Measurements from ENCODE around the gene ZNF197.

DNA sequence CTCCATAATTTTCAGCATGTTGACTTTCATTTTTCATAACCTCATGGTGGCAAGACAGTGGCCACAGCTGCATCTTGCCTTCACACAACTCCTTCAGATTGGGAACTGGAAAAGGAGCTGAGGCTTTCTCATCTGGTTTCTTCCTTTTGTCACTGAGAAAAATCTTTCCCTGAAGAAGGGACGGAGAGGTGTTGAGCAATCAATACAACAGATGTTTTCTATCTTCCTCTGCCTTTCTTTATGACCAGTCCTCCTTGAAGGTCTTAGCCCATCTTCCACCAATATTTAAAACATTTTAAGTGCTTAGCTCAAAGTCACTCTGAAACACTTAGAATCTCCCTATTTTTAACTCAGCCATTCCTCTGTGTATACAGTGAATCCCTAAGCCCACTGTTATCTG is 28.2 kb upstream of the ZNF197 start:
- no peak for TF ChIP-seq POLR2AphosphoS5 (IDR thresholded peaks at IDR 0.05)
- TF ChIP-seq, protein P1, sequence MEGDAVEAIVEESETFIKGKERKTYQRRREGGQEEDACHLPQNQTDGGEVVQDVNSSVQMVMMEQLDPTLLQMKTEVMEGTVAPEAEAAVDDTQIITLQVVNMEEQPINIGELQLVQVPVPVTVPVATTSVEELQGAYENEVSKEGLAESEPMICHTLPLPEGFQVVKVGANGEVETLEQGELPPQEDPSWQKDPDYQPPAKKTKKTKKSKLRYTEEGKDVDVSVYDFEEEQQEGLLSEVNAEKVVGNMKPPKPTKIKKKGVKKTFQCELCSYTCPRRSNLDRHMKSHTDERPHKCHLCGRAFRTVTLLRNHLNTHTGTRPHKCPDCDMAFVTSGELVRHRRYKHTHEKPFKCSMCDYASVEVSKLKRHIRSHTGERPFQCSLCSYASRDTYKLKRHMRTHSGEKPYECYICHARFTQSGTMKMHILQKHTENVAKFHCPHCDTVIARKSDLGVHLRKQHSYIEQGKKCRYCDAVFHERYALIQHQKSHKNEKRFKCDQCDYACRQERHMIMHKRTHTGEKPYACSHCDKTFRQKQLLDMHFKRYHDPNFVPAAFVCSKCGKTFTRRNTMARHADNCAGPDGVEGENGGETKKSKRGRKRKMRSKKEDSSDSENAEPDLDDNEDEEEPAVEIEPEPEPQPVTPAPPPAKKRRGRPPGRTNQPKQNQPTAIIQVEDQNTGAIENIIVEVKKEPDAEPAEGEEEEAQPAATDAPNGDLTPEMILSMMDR (IDR thresholded peaks at IDR 0.05): no peak
- TF ChIP-seq POLR2A (IDR thresholded peaks at IDR 0.05): no peak
- no peak for TF ChIP-seq EP300 (IDR thresholded peaks at IDR 0.05)
